GM18951 (cell line): ENCODE measurements around the gene MYOC.
"Not testable (repeated sequence)": the region's sequence is repeated elsewhere in the genome, so short reads cannot be mapped to it uniquely, and the experiment has no call there.

ENCODE experiments used
- POLR2A ChIP-seq: IDR thresholded peaks from 4 replicates; pipeline ENCODE4 v1.6.1; 2011; ENCODE audit warnings: mild to moderate bottlenecking; ENCODE audit not compliant: insufficient read length, insufficient read depth; ENCODE audit errors: extremely low read depth
- in situ Hi-C: fragments of 300-500 bp; cut with MboI; formaldehyde crosslinking; loops from one replicate; pipeline ENCODE4 v1.12.0; 2022; ENCODE audit warnings: low sequenced_read_pairs, mixed read lengths, inconsistent platforms; ENCODE audit not compliant: unreplicated experiment

The MYOC gene

DNA sequence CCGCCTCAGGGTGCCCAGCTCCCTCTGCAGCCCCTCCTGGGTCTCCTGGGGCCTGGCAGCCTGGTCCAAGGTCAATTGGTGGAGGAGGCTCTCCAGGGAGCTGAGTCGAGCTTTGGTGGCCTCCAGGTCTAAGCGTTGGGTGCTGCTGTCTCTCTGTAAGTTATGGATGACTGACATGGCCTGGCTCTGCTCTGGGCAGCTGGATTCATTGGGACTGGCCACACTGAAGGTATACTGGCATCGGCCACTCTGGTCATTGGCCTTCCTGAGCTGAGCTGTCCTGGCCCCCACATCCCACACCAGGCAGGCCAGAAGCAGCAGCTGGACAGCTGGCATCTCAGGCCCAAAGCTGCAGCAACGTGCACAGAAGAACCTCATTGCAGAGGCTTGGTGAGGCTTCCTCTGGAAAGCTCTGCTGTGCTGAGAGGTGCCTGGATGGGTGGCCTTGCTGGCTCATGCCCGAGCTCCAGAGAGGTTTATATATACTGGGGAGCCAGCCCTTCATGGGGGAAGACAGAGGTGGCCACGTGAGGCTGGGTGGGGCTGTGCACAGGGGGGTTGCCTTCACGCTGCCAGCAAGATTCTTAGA, at the start of gene MYOC:
Gene MYOC, minus strand, starts transcription at position 455 of the 589 bp plus-strand sequence. Its CDS starts 77 bp downstream, at position 378.
- no peak for TF ChIP-seq POLR2A
- in situ Hi-C loops: no loop called here

DNA sequence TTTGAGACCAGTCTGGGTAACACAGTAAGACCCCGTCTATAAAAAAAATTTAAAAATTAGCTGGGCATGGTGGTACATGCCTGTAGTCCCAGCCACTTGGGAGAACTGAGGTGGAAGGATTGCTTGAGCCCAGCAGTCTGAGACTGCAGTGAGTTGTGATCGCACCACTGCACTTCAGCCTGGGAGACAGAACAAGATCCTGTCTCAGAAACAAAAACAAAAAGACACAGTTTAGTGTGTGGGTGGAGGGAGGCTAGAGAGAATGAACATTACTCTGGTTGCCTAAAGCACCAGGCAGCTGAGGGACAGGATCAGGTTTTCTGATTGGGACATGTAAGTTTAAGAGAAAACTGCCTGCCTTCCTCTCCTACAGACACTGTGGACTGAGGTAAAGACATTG, 47.0 kb upstream of the MYOC start:
- no peak for TF ChIP-seq POLR2A
- in situ Hi-C loops: no loop called here

DNA sequence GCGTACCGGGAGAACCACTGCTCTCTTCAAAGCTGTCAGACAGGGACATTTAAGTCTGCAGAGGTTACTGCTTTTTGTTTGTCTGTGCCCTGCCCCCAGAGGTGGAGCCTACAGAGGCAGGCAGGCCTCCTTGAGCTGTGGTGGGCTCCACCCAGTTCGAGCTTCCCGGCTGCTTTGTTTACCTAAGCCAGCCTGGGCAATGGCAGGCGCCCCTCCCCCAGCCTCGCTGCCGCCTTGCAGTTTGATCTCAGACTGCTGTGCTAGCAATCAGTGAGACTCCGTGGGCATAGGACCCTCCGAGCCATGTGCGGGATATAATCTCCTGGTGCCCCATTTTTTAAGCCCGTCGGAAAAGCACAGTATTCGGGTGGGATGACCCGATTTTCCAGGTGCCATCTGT, 43.3 kb upstream of the MYOC start:
- in situ Hi-C loops: not testable (repeated sequence)

DNA sequence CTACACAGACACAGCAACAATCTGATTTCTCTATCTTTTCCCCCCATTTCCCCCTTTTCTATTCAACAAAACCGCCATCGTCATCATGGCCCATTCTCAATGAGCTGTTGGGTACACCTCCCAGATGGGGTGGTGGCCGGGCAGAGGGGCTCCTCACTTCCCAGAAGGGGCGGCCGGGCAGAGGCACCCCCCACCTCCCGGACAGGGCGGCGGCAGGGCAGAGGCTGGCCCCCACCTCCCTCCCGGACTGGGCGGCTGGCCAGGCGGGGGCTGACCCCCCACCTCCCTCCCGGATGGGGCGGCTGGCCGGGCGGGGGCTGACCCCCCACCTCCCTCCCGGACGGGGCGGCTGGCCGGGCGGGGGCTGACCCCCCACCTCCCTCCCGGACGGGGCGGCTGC, 41.1 kb upstream of the MYOC start:
- in situ Hi-C loops: not testable (repeated sequence)

DNA sequence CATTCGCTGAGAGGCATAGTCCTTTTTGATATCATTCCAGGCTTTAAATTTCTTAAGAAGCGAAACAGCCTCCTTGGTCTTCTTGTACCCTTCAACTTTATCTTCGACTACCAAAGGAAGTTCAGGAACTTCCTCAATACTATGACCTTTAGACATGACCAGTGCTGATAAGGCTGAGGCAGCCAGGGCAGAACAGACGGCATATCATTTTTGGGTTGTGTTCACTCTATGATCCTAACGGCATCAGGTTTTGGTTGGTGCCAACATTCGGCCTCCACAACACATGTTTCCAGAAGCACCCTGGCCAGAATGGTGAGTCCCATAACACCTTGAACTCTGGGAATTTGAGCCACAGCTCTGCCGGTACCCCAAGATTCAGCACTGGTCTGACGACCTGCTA, 31.4 kb upstream of the MYOC start:
- in situ Hi-C loops: no loop called here
- TF ChIP-seq POLR2A: no peak

DNA sequence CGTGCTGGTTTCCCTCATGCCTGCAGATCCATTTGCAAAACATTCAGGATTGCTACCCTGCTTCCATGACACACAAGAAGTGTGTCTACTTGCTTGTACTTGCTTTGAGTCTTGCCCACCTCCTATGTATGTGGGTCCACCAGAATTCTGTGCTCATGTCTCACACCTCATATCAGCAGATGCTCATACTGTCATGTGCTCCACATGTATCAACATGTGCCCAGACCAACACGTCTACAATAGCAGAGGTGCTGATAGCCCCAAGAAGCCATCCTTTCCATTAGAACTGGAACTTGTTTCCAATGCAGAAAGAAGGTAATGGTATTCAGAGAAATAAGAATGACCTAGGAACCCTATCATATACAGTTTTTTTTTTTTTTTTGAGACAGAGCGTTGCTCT, 27.9 kb upstream of the MYOC start:
- in situ Hi-C loops: no loop called here
- TF ChIP-seq POLR2A: no peak

DNA sequence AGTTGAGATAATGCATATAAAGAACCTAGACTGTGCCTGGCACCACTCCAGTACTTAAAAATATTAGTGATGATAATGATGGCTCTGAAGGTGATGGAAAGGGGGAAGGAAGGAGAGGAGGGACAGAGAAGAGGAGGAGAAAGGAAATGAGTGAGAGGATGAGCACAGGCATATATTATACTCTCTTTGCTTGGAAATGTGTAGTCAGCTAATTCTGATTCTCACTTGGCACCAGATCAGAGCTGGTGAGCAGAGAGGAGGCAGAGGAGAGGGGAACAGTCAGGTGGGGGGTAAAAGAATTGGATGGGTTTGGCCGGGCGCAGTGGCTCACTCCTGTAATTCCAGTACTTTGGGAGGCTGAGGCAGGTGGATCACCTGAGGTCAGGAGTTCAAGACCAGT, 24.3 kb upstream of the MYOC start:
- in situ Hi-C loops: no loop called here
- TF ChIP-seq POLR2A: no peak

DNA sequence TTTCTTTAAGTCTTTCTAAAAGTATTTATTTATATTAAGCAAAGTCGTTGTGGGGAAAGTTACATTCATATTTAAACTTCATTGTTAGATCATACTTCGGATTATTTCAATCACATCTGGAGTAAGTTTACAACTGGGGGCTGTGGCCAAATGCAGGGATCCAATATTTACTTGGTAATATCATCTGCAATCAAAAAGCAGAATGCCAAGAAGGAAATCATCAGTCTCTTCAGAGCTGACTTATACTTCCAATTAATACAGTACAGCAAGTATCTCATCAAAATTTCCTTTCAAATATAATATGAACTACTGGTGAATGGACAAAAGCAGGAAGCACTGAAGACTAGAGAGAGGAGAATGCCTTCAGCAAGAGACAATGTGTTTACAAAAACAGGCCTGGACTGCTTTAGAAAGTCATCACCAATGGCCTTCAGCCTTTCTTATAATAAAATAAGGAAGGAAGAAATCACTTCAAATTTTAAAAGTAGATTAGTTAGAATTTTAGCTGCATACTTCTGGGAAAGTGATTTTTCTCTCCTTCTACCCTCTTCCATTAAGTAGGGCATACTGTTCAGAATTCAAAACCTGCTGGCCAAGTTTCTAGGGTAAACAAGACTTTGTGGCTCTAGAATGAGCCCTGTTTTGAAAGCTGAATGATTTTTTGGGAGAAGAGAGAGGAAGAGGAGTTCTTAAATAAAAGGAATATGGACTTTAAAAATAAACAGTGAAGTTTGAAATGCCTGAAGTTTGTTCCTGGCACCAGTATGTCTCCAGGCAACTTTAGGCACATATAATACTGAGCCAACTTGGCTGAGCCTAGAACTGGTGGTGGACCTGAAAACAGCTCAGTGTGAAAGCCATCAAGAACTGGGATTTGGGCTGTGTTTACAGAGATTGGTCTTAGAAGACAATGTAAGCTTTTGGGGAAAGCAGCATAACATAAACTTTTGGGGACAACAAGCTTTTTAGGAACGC, 22.2 kb upstream of the MYOC start:
- in situ Hi-C loops: no loop called here
- TF ChIP-seq POLR2A: no peak

DNA sequence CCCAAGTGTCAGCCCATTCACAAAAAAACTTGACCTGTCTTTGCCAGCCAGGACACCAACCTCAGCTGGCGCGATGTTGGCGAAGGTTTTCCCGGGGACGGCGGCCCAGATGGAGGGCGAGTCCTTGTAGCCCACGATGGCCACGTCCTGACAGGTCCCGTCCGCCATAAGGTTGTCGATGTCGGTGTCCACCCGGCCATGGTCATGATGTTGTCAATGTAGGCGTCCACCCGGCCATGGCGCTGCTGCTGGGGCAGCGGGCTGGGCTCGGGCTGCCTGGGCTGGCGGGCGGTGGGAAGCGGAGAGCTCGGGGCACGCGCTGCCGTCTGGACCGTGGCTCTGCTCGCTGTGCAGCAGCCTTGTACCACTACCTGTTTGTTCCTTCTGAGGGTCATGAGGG, 18.3 kb upstream of the MYOC start:
- no peak for TF ChIP-seq POLR2A
- in situ Hi-C loops: no loop called here

DNA sequence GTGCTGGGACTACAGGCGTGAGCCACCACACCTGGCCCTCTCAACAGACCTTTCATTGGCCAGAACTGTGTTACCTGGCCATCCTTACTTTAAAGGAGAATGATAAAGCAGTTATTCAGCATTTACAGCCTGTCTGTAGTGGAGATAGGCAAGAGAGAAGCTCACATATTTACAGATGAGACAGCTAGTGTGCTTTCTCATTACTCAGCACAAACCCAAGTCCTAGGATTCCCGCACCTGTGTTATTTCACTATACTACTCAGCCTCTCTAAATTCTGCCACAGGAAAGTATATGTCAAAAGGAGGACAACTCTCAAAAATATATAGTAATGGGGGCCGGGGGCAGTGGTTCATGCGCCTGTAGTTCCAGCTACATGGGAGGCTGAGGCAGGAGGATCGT, 15.9 kb upstream of the MYOC start:
- no peak for TF ChIP-seq POLR2A
- in situ Hi-C loops: no loop called here

DNA sequence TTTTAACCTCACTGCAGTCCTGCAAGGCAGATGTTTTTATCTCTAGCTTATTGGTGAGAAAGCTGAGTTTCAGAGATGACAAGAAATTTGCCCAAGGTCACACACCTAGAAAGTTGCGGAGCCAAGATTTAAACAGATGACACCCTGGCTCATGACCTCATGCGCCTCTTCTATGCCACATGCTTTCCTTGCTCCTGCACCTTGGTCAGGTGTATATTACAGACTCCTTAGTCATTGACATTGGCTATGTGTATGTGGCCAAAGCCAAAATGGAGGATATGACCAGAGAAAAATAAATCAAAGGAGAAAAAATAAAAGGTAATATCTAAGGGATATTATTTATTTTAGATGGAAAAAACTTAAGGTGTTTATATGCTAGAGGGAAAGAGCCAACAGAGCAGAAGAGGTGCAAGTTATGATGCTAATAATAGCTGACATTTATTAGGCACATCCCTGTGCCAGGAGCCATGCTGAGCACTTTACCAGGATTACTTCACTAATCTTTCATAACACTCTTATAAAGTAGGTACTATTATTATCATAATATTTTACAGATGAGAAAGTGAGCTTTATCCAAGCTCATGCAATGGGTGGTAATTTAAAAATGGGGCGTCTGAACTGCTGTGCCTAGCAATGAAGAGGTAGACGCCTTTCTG, 13.8 kb upstream of the MYOC start:
- in situ Hi-C loops: no loop called here
- TF ChIP-seq POLR2A: no peak

DNA sequence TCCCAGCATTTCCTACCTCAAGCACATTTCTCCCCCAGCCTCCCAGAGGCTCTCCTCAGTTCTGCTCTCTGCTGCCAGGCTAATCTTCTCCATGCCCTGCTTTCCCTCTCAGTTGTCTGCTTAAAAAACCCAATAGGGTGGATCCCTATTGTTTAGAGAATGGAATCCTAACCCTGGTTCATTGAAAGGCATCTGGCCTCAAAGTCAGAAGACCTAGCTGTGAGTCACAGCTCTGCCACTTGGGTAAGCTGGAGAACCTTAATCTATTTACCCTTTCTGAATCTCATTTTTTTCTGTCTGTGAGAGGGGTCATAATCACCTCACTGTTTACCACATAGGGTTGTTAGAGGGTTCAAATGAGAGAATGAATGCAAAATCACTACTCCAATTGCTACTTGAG, 12.5 kb upstream of the MYOC start:
- in situ Hi-C loops: no loop called here
- no peak for TF ChIP-seq POLR2A

DNA sequence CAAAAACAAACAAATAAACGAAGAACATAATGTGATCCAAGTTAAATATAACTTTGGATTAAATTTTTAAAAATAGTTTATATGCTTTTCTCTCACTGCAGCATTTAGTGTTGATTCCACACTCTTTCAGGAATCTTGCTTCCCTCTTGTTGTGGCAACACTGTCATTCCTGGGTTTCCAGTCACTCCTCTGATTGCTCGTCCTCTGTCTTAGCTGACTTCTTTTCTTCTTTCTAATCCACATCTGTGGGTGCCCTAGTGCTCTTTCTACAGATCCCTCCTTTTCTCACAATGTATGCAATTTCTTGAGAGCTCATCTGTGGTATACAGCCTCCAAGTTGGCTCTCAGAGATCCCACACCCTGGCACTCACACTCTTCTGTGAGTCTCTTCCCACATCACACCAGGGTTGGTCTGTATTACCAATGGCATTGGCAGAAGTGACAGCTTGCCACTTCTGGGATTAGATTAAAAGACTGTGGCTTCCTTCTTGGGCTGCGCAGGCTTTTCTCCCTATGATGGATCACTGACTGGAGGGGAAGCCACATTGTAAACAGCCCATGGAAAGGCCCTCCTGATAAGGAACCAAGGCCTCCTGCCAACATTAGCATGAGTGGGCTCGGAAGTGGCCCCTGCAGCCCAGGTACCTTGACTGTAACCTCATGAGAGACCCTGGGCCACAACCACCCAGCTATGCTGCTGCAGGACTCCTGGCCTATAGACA, 11.5 kb upstream of the MYOC start:
- in situ Hi-C loops: no loop called here
- no peak for TF ChIP-seq POLR2A

DNA sequence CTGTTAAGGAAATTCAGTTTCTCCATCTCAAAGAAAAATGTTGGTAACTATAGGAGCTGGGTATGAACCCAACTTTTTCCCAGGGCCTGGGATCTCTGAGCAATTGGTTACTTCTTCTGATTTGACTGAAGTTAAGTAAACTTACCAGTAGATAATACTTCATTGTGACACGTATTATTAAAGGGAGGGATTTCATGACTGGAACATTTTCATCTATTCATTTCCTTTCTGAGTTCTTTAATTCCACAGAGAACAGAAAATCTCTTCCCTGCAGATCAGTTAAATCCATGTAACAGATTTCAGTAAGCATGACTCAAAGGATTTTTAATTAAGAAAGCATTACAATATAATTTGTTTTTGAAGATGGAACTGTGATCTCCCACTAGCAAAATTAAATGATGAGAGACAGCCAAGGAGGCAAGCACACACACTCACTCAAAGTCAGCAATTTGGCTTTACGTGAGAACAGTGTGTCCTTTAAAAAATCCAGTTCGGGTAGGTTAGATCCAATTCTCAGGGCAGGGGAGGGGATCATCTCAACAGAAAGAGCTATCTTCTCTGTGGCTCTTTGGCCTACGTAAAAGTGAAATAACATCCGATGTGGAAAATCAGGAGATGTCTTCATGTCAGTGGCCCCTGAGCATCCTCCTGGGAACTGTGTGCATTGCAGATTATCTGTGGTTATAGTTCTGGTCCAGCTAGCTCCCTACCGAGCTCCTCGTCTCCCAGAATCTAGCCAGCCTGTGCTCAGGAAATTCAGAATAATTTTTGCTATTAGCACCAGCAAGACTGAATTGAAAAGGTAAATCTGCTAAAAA, 10.8 kb upstream of the MYOC start:
- in situ Hi-C loops: no loop called here
- no peak for TF ChIP-seq POLR2A
